ENCODE measurements around the gene ATXN1. TPM values are rescaled to one million over a fixed set of nuclear protein-coding genes. Genes with fewer than 3 reads are reported as not detected.

The ATXN1 gene
- total and polyA plus RNA-seq, 2 experiments from 2014 or later, result 4.8 to 9.1 TPM

DNA sequence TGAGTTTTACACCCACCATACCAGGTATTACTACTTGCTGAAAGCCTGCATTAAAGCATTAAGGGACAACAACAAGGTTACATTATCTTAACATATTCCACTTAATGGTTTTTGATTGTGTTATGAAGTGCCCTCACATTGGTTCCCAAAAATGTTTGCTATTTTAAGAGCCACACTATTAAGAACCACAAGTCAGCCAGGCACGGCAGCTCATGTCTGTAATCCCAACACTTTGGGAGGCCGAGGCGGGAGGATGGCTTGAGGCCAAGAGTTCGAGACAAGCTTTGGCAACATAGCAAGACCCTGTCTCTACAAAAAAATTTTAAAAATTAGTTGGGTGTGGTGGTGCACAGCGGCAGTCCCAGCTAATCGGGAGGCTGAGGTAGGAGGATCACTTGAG, 28.2 kb downstream of the ATXN1 start:
- no peaks in the 10 kb centered on the region for H3K36me3 Mint-ChIP-seq (ENCODE audit: low read depth)
- no peak overlapping the region for H3K27ac ChIP-seq (ENCODE audit: low read depth)

More for the DNA sequence above, 28.2 kb downstream of the ATXN1 start:
- 0 out of 2 replicates have a peak, but pooled peaks cover 2% of the 10 kb centered on the region for H4K20me1 ChIP-seq (replicated peaks; ENCODE audit: insufficient read depth)
- no peaks in the 10 kb centered on the region for H3K9me2 ChIP-seq (ENCODE audit: insufficient read depth)
- H3K27me3 ChIP-seq (ENCODE audit: insufficient read depth), result no peaks in the 10 kb centered on the region
- Mint-ChIP-seq H3K27ac (no peak overlapping the region), H3K4me1 (peaks cover 26% of the 10 kb centered on the region), H3K27me3 (ENCODE audit: insufficient read depth, low read depth, poor library complexity) (no peaks in the 10 kb centered on the region), H3K9me3 (no peaks in the 10 kb centered on the region), H3K4me3 (no peak overlapping the region)
- H3K79me2 ChIP-seq (replicated peaks; ENCODE audit: insufficient read depth), result no peaks in the 10 kb centered on the region
- H2AFZ ChIP-seq, result no peak overlapping the region
- H3F3A ChIP-seq (replicated peaks; ENCODE audit: low read depth), result no peaks in the 10 kb centered on the region
- no peaks in the 10 kb centered on the region for H3K36me3 ChIP-seq (ENCODE audit: insufficient read depth)
- no peak for ATAC-seq
- no peak overlapping the region for H3K4me3 ChIP-seq
- no peak for DNase-seq (ENCODE audit: low spot score)
- H3K4me2 ChIP-seq, result no peak overlapping the region
- TF ChIP-seq ZNF331 (CRISPR knock-in tag; IDR thresholded peaks at IDR 0.05; ENCODE audit: low read depth), result no peak
- TF ChIP-seq, protein P1, sequence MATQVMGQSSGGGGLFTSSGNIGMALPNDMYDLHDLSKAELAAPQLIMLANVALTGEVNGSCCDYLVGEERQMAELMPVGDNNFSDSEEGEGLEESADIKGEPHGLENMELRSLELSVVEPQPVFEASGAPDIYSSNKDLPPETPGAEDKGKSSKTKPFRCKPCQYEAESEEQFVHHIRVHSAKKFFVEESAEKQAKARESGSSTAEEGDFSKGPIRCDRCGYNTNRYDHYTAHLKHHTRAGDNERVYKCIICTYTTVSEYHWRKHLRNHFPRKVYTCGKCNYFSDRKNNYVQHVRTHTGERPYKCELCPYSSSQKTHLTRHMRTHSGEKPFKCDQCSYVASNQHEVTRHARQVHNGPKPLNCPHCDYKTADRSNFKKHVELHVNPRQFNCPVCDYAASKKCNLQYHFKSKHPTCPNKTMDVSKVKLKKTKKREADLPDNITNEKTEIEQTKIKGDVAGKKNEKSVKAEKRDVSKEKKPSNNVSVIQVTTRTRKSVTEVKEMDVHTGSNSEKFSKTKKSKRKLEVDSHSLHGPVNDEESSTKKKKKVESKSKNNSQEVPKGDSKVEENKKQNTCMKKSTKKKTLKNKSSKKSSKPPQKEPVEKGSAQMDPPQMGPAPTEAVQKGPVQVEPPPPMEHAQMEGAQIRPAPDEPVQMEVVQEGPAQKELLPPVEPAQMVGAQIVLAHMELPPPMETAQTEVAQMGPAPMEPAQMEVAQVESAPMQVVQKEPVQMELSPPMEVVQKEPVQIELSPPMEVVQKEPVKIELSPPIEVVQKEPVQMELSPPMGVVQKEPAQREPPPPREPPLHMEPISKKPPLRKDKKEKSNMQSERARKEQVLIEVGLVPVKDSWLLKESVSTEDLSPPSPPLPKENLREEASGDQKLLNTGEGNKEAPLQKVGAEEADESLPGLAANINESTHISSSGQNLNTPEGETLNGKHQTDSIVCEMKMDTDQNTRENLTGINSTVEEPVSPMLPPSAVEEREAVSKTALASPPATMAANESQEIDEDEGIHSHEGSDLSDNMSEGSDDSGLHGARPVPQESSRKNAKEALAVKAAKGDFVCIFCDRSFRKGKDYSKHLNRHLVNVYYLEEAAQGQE (IDR thresholded peaks at IDR 0.05; ENCODE audit: unreplicated experiment), result no peak
- no peak for TF ChIP-seq EZH2 (IDR thresholded peaks at IDR 0.05; ENCODE audit: low read depth, unreplicated experiment)
- TF ChIP-seq, protein P2, sequence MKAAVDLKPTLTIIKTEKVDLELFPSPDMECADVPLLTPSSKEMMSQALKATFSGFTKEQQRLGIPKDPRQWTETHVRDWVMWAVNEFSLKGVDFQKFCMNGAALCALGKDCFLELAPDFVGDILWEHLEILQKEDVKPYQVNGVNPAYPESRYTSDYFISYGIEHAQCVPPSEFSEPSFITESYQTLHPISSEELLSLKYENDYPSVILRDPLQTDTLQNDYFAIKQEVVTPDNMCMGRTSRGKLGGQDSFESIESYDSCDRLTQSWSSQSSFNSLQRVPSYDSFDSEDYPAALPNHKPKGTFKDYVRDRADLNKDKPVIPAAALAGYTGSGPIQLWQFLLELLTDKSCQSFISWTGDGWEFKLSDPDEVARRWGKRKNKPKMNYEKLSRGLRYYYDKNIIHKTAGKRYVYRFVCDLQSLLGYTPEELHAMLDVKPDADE (IDR thresholded peaks at IDR 0.05), result no peak
- TF ChIP-seq EZH2phosphoT487 (IDR thresholded peaks at IDR 0.05; ENCODE audit: unreplicated experiment), result no peak
- TF ChIP-seq, protein P3, sequence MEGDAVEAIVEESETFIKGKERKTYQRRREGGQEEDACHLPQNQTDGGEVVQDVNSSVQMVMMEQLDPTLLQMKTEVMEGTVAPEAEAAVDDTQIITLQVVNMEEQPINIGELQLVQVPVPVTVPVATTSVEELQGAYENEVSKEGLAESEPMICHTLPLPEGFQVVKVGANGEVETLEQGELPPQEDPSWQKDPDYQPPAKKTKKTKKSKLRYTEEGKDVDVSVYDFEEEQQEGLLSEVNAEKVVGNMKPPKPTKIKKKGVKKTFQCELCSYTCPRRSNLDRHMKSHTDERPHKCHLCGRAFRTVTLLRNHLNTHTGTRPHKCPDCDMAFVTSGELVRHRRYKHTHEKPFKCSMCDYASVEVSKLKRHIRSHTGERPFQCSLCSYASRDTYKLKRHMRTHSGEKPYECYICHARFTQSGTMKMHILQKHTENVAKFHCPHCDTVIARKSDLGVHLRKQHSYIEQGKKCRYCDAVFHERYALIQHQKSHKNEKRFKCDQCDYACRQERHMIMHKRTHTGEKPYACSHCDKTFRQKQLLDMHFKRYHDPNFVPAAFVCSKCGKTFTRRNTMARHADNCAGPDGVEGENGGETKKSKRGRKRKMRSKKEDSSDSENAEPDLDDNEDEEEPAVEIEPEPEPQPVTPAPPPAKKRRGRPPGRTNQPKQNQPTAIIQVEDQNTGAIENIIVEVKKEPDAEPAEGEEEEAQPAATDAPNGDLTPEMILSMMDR (conservative IDR thresholded peaks at IDR 0.05; ENCODE audit: low read depth in 2 of 2), result no peak
- no peak for TF ChIP-seq NANOG (IDR thresholded peaks at IDR 0.05; ENCODE audit: borderline replicate concordance)
- TF ChIP-seq JUNB (IDR thresholded peaks at IDR 0.05; ENCODE audit: unreplicated experiment), result no peak
- TF ChIP-seq POLR2AphosphoS5 (IDR thresholded peaks at IDR 0.05; ENCODE audit: low read depth), result no peak
- TF ChIP-seq CREB1 (CRISPR knock-in tag; IDR thresholded peaks at IDR 0.05; ENCODE audit: low read depth), result no peak
- TF ChIP-seq, protein P4, sequence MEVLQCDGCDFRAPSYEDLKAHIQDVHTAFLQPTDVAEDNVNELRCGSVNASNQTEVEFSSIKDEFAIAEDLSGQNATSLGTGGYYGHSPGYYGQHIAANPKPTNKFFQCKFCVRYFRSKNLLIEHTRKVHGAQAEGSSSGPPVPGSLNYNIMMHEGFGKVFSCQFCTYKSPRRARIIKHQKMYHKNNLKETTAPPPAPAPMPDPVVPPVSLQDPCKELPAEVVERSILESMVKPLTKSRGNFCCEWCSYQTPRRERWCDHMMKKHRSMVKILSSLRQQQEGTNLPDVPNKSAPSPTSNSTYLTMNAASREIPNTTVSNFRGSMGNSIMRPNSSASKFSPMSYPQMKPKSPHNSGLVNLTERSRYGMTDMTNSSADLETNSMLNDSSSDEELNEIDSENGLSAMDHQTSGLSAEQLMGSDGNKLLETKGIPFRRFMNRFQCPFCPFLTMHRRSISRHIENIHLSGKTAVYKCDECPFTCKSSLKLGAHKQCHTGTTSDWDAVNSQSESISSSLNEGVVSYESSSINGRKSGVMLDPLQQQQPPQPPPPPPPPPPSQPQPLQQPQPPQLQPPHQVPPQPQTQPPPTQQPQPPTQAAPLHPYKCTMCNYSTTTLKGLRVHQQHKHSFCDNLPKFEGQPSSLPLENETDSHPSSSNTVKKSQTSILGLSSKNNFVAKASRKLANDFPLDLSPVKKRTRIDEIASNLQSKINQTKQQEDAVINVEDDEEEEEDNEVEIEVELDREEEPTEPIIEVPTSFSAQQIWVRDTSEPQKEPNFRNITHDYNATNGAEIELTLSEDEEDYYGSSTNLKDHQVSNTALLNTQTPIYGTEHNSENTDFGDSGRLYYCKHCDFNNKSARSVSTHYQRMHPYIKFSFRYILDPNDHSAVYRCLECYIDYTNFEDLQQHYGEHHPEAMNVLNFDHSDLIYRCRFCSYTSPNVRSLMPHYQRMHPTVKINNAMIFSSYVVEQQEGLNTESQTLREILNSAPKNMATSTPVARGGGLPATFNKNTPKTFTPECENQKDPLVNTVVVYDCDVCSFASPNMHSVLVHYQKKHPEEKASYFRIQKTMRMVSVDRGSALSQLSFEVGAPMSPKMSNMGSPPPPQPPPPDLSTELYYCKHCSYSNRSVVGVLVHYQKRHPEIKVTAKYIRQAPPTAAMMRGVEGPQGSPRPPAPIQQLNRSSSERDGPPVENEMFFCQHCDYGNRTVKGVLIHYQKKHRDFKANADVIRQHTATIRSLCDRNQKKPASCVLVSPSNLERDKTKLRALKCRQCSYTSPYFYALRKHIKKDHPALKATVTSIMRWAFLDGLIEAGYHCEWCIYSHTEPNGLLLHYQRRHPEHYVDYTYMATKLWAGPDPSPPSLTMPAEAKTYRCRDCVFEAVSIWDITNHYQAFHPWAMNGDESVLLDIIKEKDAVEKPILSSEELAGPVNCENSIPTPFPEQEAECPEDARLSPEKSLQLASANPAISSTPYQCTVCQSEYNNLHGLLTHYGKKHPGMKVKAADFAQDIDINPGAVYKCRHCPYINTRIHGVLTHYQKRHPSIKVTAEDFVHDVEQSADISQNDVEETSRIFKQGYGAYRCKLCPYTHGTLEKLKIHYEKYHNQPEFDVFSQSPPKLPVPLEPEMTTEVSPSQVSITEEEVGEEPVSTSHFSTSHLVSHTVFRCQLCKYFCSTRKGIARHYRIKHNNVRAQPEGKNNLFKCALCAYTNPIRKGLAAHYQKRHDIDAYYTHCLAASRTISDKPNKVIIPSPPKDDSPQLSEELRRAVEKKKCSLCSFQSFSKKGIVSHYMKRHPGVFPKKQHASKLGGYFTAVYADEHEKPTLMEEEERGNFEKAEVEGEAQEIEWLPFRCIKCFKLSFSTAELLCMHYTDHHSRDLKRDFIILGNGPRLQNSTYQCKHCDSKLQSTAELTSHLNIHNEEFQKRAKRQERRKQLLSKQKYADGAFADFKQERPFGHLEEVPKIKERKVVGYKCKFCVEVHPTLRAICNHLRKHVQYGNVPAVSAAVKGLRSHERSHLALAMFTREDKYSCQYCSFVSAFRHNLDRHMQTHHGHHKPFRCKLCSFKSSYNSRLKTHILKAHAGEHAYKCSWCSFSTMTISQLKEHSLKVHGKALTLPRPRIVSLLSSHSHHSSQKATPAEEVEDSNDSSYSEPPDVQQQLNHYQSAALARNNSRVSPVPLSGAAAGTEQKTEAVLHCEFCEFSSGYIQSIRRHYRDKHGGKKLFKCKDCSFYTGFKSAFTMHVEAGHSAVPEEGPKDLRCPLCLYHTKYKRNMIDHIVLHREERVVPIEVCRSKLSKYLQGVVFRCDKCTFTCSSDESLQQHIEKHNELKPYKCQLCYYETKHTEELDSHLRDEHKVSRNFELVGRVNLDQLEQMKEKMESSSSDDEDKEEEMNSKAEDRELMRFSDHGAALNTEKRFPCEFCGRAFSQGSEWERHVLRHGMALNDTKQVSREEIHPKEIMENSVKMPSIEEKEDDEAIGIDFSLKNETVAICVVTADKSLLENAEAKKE (CRISPR knock-in tag; IDR thresholded peaks at IDR 0.05), result no peak
- no peak for TF ChIP-seq STAT1 (IDR thresholded peaks at IDR 0.05; ENCODE audit: unreplicated experiment)
- no peak for TF ChIP-seq ZNF114 (CRISPR knock-in tag; IDR thresholded peaks at IDR 0.05)
- peaks cover 17% of the 10 kb centered on the region for H3K4me1 ChIP-seq (ENCODE audit: insufficient read depth)

All from GM23338 (cell line).